Retina (tissue), 1 donor: ENCODE measurements around the gene LRRC23.
"Not testable (repeated sequence)": the region's sequence is repeated elsewhere in the genome, so short reads cannot be mapped to it uniquely, and the experiment has no call there.

Experiments used
- DNase-seq: peaks from one replicate; pipeline ENCODE4 v3.0.0-alpha.2; 2016

LRRC23 gene

GRCh38 chr12:6873094-6874014, 31.3 kb upstream of the LRRC23 start, which contains the start of gene SPSB2:
TSS of gene SPSB2 (minus strand) at chr12:6873303. CDS start at chr12:6872901, 402 bp downstream.
- peak; percentile 91 for DNase-seq

GRCh38 chr12:6874015-6874368, 30.6 kb upstream of the LRRC23 start:
- DNase-seq: not testable (repeated sequence)

DNA sequence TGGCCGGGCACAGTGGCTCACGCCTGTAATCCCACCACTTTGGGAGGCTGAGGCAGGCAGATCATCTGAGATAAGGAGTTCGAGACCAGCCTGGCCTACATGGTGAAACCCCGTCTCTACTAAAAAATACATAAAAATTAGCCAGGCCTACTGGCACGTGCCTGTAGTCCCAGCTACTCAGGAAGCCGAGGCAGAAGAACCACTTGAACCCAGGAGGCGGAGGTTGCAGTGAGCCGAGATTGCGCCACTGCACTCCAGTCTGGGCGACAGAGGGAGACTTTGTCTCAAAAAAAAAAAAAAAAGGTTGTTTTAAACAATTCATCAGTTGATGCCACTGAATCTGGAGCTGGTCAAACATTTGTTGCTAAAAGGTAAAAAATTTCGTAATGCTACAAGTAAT, 24.8 kb upstream of the LRRC23 start:
- DNase-seq: not testable (repeated sequence)

DNA sequence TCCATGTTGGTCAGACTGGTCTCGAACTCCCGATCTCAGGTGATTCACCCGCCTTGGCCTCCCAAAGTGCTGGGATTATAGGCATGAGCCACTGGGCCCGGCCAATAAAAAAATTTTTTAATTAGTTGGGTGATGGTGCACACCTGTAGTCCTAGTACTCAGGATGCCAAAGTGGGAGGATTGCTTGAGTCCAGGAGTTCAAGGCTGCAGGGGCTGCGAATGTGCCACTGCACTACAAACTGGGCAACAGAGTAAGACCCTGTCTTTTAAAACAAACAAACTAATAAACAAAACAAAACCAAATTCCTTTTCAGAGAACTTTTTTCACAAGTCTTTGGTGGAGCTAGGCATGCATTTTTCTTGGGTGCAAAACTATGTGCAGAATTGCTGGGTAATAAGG, 21.4 kb upstream of the LRRC23 start:
- no peak for DNase-seq

DNA sequence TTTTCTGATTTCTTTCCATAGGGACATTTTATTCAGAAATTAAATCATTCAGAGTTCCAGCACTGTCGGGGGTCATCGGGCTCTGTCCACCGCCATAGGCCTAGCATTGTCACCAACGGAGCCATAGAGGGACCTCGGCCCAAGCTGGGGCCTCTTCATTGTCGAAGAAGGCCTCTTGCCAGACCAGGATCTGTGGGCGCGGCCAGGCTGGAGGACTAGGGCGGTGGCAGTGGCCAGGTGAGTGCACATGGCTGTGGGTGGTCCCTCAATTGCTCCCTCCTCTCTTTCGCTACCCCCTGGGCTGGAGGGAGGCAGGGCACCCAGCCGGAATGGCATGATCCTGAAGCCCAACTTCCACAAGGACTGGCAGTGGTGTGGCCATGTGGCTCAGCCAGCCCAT, 20.9 kb upstream of the LRRC23 start:
- no peak for DNase-seq

DNA sequence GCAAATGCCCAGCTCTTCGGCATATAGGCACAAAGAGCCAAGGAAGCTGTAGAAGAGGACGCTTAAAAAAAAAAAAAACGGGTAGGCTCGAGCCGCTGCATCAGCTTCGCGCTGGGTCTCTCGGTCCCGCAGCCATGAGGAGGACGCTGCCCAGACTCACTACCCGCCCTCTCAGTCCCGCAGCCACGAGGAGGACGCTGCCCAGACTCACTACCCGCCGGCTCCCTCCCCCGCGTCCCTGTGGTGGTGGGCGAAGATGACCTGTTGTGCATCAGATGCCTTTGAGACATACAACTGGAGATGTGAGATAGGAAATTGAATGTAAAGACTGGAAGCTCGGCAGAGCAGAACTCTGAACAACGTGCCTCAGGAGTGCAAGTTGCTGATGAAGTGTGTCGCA, 20.1 kb upstream of the LRRC23 start:
- DNase-seq: no peak

DNA sequence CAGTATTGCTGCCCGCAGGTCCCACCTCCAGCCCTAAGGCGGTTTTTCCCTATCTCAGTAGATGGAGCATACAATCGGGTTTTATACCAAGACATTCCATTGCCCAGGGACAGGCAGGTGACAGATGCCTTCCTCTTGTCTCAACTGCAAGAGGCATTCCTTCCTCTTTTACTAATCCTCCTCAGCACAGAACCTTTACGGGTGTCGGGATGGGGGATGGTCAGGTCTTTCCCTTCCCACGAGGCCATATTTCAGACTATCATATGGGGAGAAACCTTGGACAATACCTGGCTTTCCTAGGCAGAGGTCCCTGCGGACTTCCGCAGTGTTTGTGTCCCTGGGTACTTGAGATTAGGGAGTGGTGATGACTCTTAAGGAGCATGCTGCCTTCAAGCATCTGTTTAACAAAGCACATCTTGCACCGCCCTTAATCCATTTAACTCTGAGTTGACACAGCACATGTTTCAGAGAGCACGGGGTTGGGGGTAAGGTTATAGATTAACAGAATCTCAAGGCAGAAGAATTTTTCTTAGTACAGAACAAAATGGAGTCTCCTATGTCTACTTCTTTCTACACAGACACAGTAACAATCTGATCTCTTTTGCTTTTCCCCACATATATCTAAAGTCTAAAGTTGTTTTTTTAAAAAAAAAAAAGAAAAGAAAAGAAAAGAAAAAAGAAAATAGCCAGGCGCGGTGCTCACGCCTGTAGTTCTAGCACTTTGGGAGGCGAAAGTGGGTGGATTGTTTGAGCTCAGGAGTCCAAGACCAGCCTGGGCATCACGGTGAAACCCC, 18.2 kb upstream of the LRRC23 start:
- not testable (repeated sequence) for DNase-seq

DNA sequence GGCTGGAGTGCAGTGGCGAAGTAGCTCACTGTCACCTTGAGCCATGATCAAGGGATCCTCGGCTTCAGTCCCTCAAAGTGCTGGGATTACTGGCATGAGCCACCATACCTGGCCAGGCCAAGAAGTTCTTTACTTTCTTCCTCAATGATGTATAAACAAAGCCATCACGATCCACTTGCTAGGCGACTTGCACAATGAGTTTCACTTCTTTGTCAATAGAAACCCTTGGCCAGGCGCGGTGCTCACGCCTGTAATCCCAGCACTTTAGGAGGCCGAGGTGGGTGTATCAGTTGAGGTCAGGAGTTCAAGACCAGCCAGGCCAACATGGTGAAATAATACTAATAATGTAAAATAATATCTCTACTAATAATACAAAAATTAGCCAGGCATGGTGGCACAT, 17.2 kb upstream of the LRRC23 start:
- no peak for DNase-seq

GRCh38 chr12:6888360-6888759, 16.3 kb upstream of the LRRC23 start:
- no peak for DNase-seq

- DNase-seq: not testable (repeated sequence)
Observed at GRCh38 chr12:6888794-6889193, 15.8 kb upstream of the LRRC23 start.

DNA sequence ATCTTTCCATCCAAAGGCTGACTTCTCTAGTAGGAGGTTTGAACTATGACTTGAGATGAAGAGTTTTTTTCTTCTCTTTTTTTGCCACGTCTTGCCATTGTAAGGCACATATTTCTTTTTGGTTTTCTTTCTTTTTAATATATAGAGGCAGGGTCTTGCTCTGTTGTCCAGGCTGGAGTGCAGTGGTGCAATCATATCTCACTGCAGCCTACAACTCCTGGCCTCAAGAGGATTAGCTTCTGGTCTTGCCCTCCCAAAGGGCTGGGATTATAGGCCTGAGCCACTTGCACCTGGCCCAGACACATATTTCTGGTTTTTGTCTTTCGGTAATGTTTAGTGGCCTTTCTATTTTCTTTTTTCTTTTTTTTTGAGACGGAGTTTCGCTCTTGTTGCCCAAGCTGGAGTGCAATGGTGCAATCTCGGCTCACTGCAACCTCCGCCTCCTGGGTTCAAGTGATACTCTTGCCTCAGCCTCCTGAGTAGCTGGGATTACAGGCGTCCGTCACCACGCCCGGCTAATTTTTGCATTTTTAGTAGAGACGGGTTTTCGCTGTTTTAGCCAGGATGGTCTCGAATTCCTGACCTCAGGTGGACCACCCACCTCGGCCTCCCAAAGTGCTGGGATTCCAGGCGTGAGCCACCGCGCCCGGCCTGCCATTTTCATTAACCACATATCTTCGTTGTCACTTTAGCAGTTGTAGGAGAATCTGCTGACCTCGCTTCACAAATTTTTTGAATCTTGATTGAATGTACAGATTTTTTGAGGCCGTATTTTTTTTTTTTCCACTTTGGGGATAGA, 14.6 kb upstream of the LRRC23 start:
- not testable (repeated sequence) for DNase-seq

GRCh38 chr12:6890789-6891645, 13.6 kb upstream of the LRRC23 start:
- peak; percentile 97 for DNase-seq

GRCh38 chr12:6891646-6892001, 13.0 kb upstream of the LRRC23 start:
- no peak for DNase-seq

- not testable (repeated sequence) for DNase-seq
Observed at GRCh38 chr12:6892683-6893082, 11.9 kb upstream of the LRRC23 start.

GRCh38 chr12:6894321-6894720, 10.3 kb upstream of the LRRC23 start:
- DNase-seq: no peak

DNA sequence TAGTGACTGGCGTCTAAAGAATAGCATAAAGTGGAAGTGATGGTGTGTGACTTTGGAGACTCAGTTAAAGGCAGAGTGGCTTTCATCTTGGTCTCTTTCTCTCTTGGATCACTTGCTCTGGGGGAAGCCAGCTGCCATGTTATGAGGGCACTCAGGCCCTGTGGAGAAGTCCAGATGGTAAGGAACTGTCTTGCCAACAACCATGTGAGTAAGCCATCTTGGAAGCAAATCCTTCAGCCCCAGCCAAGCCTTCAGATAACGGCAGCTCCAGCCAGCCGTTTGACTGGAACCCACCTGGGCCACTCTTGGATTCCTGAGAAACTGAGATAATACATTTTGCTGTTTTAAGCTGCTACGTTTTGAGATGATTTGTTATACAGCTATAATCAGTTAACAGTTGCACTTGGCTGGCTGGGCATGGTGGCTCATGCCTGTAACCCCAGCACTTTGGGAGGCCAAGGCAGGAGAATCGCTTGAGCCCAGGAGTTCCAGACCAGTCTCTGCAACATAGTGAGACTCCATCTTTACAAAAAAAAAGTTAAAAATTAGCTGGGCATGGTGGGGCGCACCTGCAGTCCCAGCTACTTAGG, 7.7 kb upstream of the LRRC23 start:
- DNase-seq: no peak

DNA sequence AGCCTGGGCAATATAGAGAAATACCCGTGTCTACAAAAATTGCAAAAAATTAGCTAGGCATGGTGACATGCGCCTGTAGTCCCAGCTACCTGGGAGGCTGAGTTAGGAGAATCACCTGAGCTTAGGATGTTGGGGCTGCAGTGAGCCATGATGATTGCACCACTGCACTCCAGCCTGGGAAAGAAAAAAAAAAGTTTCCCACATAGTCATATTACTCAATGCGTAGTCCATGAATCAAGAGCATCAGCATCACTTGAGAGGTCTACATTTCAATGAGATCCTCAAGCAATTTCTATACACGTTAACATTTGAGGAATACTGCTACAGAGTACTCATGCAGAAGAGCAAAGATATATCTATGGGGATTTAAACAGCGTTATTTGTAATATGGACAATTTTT, 5.2 kb upstream of the LRRC23 start:
- DNase-seq: no peak

DNA sequence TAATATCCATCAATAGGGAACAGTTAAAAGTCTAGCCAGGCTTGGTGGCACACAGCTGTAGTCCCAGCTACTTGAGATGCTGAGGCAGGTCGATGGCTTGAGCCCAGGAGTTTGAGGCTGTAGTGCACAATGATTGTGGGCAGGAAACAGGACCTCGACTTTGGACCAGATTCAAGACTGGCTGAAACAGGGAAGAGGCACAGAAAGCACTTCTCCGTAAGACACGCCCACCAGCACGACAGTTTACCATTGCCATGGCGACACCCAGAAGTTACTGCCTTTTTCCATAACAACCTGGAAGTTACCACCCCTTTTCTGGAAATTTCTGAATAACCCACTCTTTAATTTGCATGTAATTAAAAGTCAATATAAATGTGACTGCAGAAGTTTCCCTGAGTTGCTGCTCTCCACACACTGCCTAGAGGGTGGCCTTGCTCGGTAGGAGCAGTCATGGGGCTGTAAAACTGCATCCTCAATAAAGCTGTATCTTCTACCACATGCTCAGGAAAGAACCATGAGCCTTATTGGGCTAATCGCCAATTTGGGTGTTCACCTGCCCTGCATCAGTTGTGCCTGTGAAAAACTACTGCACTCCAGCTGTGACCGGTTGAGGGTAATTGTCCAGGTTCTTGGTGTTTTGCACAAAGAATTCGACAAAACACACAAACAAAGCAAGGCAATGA, 4.6 kb upstream of the LRRC23 start:
- DNase-seq: no peak

GRCh38 chr12:6902448-6902847, 2.2 kb upstream of the LRRC23 start:
- no peak for DNase-seq

GRCh38 chr12:6903722-6904121, 900 bp upstream of the LRRC23 start:
- no peak for DNase-seq

DNA sequence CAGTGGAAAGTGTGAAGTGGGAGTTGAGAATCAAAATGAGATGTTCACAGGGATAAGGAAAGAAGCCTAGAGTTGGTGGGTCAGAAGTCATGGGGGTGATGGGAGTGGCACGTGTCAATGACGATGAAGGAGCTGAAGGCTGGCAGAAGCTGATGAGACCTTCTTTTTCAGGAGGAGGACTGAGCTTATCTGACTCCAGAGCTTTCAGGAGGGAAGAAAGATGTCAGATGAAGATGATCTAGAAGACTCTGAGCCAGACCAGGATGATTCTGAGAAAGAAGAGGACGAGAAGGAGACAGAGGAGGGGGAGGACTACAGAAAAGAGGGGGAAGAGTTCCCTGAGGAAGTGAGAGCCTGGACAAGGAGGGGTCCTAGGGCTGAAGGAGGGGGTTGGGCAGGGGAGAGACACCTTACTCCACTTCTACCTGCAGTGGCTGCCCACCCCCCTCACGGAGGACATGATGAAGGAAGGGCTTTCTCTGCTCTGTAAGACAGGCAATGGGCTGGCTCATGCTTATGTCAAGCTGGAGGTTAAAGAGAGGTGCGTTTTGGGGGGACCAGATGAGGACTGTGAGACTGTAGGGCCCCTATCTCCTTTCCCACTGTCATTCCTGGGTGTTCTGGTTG, 905 bp downstream of the LRRC23 start:
- DNase-seq: no peak
